GM18526 (cell line): ENCODE results near the gene SAMD4B.

ENCODE experiments used
- POLR2A ChIP-seq: IDR thresholded peaks from 3 replicates; pipeline ENCODE4 v1.6.1; 2011; ENCODE audit not compliant: insufficient read length; ENCODE audit errors: extremely low read depth

The SAMD4B gene

DNA sequence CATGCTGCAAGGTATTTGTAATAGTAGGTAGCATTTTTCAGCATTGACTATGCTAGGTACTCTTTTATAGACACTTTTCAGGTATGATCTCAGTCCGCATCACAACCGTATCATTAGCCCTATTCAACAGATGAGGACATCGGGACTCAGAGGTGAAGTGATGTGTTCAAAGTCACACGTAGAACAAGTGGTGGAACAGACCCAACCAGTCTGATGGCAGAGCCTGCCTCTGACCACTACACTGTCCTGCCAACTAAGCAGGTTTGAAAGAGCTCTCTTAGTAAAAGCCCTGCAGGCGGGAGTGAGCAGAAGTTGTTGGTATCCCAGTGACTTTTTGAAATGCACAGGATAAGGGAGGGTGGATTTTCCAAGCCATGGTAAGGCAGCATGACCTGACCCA, 28.5 kb downstream of the SAMD4B start:
- no peak for TF ChIP-seq POLR2A

DNA sequence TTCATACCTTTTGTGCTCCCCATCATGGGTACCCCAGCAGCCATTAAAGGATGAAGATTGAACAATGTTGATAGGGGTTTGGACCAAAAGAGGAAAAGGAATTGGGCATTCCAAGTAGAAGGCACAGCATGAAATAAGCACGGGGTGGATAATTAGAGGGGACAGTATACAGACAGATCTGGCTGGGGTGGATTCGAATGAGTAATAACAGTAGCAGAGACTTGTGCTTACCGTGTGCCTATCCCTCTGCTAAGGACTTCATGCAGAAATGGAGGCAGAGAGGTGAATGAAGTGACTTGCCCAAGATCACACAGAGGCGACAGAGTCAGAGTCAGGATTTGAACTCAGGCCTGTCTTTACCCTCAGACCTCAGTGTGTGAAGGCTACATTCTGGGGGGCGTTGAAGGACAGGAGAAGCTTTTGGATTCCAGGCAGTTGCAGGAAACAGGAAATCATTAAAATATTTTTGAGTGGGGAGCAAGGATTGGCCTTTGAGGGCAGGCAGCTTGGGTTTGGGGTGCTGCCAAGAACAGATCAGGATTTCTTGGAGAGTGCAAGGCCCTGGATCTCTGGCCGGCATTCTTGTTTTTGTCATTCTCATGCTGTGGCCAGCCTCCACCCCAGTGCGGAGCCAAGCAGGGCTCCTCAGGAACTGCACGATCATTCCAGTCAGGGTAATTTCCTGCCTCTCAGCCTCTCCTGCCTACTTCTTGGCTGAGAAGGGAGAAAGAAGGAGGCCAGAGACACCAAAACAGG, 30.0 kb downstream of the SAMD4B start:
- TF ChIP-seq POLR2A = no peak

DNA sequence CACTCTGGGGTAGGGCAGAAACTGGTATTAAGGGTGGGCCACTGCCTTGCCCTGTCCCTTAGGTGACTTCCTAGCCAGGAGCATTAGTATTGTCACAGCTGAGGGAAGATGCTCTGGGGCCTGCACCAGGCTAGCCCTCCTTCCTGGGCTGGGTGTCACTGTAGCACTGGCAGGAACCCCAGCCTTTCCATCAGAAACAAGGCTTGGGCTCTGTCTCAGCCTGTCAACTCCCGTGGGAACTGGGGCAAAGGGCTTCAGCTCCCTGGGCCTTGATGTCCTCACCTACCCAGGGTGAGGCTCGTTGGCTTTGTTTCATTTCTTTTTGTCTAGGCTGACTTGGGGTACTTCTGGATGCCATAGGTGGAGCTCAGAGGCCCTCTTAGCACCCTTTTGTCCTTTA, 30.7 kb downstream of the SAMD4B start:
- no peak for TF ChIP-seq POLR2A

DNA sequence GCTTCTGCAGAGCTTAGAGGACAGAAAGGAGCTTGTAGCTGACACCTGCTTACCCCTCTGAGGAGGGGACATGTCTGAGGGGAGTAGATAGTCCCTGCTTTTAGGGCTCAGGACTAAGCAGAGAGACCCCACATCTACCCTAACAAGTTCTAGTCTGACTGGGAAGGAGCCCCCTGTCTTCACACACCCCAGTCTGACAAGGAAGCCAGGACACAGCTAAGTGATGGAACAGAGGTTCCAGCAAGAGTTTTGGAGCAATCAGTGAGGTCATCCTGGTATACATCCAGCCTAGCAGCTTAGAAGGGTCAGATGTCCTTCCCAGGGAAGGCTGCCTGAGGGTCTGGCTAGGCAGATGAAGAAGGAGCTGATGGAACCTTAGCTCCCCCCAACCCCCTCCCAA, 33.7 kb downstream of the SAMD4B start:
- TF ChIP-seq POLR2A = no peak

DNA sequence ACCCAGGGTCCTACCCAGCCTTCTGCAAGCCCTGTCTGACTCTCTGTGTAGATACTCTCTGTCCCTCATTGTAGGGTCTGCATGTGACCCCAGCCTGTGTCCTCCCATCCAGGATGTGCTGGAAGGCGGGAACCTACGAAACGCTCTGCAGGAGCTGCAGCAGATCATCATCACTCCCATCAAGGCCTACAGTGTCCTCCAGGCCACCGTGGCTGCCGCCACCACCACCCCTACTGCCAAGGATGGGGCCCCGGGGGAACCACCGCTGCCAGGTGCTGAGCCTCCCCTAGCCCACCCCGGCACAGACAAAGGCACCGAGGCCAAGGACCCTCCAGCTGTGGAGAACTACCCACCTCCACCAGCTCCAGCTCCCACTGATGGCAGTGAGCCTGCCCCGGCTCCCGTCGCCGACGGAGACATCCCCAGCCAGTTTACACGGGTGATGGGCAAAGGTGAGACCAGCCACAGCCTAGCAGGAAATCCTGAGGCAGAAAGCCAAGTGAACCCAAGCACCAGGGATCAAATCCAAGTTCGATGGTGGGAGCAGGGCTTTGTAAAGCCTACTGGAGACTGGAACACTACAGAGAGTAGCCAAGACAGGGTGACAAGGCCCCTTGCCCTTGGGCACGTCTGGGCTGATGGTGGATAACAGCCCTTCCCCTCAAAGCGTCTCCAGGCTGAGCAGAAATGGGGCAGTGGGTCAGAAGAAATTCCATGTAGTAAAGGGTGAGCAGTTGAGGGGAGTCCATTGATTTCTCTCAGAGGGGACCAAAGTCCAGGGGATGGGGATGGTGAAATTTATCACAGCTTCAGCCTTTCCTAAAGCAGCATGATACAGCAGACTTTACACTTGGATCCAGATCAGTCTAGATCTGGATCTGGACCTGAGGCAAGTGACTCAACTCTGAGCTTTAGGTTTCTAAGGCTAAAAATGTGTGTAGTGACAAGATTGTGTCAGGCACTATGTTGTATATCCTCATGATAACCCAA, 35.4 kb downstream of the SAMD4B start:
- no peak for TF ChIP-seq POLR2A

DNA sequence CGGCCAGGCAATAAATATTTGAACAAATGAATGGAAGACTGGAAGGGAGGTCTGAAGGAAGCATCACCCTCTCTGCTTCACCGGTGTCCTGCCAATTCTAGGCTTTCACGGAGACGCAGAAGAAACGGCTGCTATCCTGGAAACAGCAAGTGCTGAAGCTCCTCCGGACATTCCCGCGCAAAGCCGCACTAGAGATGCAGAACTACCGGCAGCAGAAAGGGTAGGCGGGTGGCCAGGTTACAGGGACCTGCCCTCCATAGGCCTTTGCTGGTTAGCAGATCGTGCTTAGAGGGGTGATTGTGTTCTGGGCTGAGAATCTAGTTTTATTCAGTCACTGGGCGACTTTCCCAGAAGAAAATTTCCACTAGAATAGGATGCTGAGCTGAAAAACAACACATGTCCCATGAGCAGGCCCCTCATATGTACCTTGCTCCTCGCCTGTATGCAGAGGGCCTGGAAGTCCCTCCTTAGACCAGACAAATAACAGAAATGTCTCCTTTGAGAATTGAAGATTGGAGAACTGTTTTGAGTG, 37.7 kb downstream of the SAMD4B start:
- TF ChIP-seq POLR2A = no peak

DNA sequence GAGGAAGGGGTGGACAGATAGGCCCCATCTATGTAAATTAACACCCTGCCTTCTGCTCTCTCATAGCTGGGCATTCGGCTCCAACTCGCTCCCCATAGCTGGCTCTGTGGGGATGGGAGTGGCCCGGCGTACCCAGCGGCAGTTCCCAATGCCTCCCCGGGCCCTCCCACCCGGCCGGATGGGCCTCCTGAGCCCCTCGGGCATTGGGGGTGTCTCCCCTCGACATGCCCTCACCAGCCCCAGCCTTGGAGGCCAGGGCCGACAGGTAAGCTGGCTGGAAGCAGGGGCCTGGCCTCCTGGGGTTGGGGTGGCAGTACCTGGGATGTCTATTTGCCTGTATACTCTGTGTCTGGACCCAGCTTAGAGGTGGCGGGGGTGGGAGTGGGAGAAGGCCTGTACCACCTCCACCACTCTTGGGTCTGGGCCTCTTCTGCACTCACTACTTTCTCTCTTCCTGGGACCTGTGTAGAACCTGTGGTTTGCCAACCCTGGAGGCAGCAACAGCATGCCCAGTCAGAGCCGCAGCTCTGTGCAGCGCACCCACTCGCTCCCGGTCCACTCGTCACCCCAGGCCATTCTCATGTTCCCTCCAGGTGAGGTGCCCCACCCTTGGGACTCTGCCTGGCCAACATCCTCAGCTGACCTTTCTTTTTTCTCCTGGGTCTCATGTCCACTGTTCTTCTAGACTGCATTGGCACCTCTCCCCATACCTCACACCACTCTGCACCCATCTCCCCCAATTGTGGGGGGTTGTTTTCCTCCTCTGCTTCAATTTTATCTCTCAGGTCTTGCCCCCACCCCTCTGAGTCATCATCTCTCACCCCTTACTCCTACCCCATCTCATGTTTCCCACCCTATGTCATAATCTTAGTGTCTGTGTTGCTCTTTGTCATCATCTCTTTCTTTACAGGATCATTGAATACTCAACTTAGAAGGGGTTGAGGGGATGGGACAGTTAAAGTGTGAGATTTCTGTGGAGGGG, 38.6 kb downstream of the SAMD4B start:
- TF ChIP-seq POLR2A = no peak

DNA sequence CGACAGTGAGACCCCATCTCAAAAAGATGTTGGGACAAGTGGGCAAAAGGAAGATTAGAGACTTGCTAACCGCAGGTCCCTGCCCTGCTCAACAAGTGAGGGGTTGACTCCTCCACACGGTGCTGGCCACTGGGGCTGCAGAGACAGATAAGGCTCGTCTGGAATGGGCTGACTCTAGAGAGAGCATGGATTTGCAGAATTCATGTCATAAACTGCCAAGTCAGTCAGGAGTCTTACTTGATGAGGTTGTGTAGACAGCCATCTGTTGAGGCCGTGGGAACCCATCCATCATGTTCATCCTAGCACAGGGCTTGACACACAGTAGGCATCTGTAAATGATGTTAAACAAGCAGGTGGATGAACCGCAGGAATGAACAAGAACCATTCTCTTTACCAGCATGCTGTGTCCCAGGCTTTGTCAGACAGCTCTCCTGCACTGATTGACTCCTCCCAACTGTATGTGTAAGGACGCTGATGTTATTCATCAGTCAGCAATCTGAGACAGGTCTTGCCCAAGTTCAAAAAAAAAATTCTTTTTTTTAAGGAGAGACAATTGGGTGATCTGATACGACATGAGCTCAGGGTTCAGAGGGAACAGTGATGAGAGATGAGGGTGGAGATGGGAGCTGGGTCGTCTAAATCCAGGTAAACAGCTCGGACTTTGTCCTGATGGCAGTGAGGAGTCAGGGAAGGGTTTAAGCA, 39.8 kb downstream of the SAMD4B start:
- TF ChIP-seq POLR2A = no peak

DNA sequence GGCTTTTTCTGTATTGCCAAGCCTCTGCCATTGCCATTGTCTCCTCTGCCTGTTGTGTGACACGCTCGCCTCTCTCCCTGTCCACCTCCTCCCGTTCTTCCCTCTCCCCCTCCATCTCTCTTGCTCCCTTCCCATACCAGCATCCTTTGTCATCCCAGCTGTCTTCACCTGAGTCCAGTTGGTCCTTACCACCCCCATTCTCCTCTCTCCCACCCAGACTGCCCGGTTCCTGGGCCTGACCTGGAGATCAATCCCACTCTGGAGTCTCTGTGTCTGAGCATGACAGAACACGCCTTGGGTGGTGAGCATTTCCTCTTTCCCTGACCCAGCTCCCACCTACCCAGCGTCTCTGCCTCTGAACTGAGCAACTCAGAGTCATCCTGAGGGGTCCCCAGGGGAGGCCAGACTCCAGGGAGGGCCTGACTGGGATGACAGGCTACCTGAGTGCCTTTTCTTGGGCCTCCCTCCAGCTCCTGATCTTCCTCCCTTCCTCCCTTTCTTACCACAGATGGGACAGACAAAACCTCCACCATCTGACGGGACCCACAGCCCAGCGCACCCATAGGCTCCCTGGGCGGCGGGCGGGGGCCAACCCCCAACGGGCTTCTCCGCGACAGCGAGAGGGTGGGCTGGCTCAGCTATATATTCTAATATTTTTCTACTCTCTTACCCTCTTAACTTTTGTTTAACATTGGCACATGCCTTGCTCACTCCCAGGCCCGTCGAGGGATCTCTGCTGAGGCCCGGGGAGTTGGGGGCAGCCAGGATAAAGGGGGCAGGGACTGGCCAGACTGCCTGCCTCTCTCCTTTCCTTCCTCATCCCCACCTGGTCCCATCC, 41.0 kb downstream of the SAMD4B start:
- TF ChIP-seq POLR2A = no peak

DNA sequence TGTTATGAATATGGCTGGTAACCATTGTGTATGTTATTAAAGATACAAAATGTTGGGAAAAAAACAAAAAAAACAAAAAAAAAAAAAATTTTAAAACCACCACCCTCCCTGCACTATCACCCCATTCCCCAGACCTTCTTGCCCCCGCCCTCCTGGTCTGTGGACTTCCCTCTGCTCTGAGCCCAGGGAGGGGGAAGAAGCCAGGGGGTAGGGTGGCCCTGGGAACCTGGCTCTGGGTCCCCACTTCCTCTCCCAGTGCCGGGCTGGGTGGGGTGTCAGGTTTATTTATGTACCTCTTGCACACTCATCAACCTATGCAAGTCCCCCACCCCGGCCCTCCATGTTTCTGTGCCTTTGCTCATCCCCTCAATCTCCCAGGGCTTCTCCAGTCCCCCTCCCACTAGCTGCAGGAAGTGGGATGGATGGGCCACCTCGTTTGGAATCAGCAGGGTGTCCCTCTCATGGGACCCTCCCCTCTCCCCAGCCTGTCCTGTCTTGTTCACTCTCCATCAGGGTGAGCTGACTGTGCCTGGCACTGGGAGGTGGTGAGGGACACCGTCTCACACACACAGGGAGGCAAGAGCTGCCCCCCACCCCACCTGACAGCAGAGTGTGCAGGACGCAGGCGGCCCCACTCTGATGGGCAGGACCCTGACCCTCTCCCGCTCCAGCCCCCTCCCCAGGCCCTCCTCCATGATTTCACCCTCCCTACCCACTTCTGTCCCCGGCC, 42.8 kb downstream of the SAMD4B start:
- no peak for TF ChIP-seq POLR2A

DNA sequence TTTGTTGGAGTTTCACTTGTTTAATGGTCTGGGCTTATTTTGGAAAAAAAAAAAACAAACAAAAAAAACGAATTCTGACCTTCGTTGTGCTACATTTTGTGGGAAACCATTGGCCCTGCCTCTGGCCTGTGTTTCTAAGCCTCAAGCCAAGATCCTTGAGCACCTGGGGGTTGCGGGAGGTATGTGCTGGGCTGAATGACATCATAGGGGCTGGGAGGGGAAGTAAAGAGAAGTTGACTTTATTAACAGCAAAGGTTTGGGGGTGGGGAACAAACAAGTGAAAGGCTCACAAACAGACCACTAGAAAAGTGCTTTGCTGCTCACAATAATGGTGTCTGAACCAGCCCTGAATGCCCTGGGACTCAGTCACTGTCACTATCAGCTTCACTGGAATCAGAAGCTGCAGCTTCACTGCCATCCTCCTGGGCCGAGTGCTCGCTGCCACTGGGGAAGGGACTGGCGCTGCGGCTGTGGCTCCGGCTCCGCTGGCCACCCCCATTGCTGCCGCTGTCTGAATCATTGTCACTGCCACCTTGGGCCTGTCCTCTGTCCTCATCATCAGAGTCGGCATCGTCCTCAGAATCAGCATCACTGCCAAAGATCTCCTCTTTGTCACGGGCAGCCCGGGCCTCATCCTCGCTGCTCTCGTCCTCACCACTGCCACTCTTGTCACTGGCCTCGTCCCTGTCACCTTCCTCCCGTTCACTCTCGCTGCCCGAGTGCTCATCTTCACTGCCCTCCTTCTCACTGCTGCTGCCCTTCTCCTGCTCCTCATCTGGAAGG, 43.6 kb downstream of the SAMD4B start:
- no peak for TF ChIP-seq POLR2A

DNA sequence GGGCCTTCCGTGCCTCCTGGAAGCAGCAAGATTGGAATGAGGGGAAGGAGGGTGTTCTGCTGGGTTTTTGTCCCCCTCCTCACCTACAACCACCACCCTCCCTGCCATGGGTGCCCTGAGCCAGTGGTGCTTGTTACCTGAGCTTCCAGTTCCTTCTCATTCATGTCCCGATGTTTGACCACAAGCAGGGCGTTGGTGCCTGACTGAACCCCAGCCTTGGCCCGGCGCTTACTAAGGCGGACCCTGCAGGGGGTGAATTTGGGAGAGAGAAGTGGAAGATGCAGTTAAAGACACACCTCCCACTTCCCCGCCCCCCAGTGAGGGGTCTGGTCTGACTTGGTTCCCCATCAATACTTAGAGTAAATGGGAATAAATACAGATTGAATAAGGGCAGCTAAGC, 44.3 kb downstream of the SAMD4B start:
- TF ChIP-seq POLR2A = no peak
